ENCODE measurements around the gene ASB7. TPM values are rescaled to one million over a fixed set of nuclear protein-coding genes. Genes with fewer than 3 reads are reported as not detected.

ASB7 gene, protein sequence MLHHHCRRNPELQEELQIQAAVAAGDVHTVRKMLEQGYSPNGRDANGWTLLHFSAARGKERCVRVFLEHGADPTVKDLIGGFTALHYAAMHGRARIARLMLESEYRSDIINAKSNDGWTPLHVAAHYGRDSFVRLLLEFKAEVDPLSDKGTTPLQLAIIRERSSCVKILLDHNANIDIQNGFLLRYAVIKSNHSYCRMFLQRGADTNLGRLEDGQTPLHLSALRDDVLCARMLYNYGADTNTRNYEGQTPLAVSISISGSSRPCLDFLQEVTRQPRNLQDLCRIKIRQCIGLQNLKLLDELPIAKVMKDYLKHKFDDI
- total RNA-seq (15.7 and 19.8 TPM in 2 replicates), polyA plus RNA-seq (11.4 and 12.1 TPM in 2 replicates), polyA minus RNA-seq (ENCODE audit: low replicate concordance) (5.0 and 7.5 TPM in 2 replicates)
- 7.3 and 8.6 TPM in 2 replicates for polyA plus RNA-seq (2012)

DNA sequence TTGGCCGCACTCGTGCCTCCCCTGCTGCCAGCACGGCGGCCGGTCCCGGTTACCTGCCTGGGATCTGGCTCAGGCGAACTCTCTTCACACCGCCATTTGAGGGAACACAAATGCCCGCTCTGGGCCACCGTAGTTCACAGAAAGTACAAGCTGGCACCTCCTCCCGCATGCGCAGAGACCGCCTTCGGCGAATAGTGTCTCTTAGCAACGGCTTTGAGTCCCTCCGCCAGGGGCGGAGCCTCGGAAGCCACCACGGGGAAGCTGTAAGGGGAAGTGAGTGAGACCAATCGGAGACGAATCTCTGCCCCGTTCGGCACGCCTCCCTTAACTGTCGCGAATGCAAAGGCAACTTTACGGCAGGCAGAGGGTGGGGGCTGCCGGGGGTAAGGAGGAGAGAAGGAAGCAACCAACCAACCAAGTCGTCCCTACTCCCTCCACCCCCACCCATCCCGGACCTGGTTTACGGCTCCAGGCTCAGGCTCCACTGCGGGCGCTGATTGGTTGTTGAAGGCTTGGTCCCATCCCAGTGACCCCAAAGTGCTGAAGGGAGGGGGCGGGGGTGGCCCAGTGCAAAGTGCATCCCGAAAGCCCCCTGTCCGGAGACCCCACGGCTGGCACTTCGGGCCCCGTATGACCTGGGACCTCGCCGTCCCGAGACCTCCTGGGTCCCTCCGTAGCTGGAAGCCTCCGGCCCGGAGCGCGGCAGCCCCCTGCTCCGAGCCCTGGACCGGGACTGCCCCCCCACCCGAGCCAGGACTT, at the start of gene ASB7, which contains the start of gene LINS1:
ASB7 (plus strand) TSS at position 526 of the 759 bp plus-strand sequence. CDS start 9,628 bp downstream, outside the sequence.
LINS1 (minus strand) TSS at position 121 of the 759 bp plus-strand sequence. CDS start 21,342 bp downstream, outside the sequence.
- no peaks in the 10 kb centered on the region for H3K9me3 ChIP-seq (ENCODE audit: control insufficient read depth, insufficient read depth, low read depth, low read length)
- TF ChIP-seq, protein P1, sequence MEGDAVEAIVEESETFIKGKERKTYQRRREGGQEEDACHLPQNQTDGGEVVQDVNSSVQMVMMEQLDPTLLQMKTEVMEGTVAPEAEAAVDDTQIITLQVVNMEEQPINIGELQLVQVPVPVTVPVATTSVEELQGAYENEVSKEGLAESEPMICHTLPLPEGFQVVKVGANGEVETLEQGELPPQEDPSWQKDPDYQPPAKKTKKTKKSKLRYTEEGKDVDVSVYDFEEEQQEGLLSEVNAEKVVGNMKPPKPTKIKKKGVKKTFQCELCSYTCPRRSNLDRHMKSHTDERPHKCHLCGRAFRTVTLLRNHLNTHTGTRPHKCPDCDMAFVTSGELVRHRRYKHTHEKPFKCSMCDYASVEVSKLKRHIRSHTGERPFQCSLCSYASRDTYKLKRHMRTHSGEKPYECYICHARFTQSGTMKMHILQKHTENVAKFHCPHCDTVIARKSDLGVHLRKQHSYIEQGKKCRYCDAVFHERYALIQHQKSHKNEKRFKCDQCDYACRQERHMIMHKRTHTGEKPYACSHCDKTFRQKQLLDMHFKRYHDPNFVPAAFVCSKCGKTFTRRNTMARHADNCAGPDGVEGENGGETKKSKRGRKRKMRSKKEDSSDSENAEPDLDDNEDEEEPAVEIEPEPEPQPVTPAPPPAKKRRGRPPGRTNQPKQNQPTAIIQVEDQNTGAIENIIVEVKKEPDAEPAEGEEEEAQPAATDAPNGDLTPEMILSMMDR (conservative IDR thresholded peaks at IDR 0.05 in 1 of 2, IDR thresholded peaks at IDR 0.05 in 1 of 2; ENCODE audit: low read depth in 1 of 2, low read length in 2 of 2), result no peak
- TF ChIP-seq EZH2 (IDR thresholded peaks at IDR 0.05; ENCODE audit: low read length, missing control alignments), result no peak
- H3K27ac ChIP-seq (ENCODE audit: insufficient read depth, low read length), result peak within 1 kb of the TSS; percentile 79
- peak within 1 kb of the TSS; percentile 84 for H3K9ac ChIP-seq (ENCODE audit: insufficient read depth, low read length)
- H3K4me3 ChIP-seq (replicated peaks in 1 of 4; ENCODE audit: control extremely low read depth in 1 of 4, insufficient read depth in 1 of 4, low read depth in 3 of 4, low read length in 4 of 4), result peak within 1 kb of the TSS; percentile 92 to 98 (median 94)
- no peaks in the 10 kb centered on the region for H3K27me3 ChIP-seq (ENCODE audit: control insufficient read depth, insufficient read depth, low read length)
- peak; percentile 100 for DNase-seq (ENCODE audit: low read depth in 2 of 2)
- H3K4me1 ChIP-seq (ENCODE audit: control insufficient read depth, extremely low read depth, insufficient read depth, low read length), result peaks cover 3% of the 10 kb centered on the region
- peak within 1 kb of the TSS; percentile 92 for H2AFZ ChIP-seq (ENCODE audit: low read length)
- H3K36me3 ChIP-seq (ENCODE audit: control insufficient read depth, insufficient read depth, low read length), result no peaks in the 10 kb centered on the region
- H4K20me1 ChIP-seq (ENCODE audit: control insufficient read depth, extremely low read depth, insufficient read depth, low read length), result no peaks in the 10 kb centered on the region
- peak within 1 kb of the TSS; percentile 73 for H3K4me2 ChIP-seq (ENCODE audit: extremely low read depth, insufficient read depth, low read length)
- H3K79me2 ChIP-seq (ENCODE audit: control insufficient read depth, insufficient read depth, low read length), result peaks cover 51% of the 10 kb centered on the region

GRCh38 chr15:100553468-100553867, 48.9 kb upstream of the ASB7 start:
- Histone ChIP-seq H3K4me3 (replicated peaks in 1 of 4; ENCODE audit: control extremely low read depth in 1 of 4, insufficient read depth in 1 of 4, low read depth in 3 of 4, low read length in 4 of 4) (no peak overlapping the region), H3K36me3 (ENCODE audit: control insufficient read depth, insufficient read depth, low read length) (no peaks in the 10 kb centered on the region), H2AFZ (ENCODE audit: low read length) (no peak overlapping the region), H3K9me3 (ENCODE audit: control insufficient read depth, insufficient read depth, low read depth, low read length) (no peaks in the 10 kb centered on the region), H3K27me3 (ENCODE audit: control insufficient read depth, insufficient read depth, low read length) (no peaks in the 10 kb centered on the region), H3K9ac (ENCODE audit: insufficient read depth, low read length) (no peak overlapping the region), H3K4me2 (ENCODE audit: extremely low read depth, insufficient read depth, low read length) (no peak overlapping the region), H4K20me1 (ENCODE audit: control insufficient read depth, extremely low read depth, insufficient read depth, low read length) (no peaks in the 10 kb centered on the region), H3K27ac (ENCODE audit: insufficient read depth, low read length) (no peak overlapping the region), H3K79me2 (ENCODE audit: control insufficient read depth, insufficient read depth, low read length) (no peaks in the 10 kb centered on the region), H3K4me1 (ENCODE audit: control insufficient read depth, extremely low read depth, insufficient read depth, low read length) (no peaks in the 10 kb centered on the region)
- TF ChIP-seq, protein P1 (conservative IDR thresholded peaks at IDR 0.05 in 1 of 2, IDR thresholded peaks at IDR 0.05 in 1 of 2; ENCODE audit: low read depth in 1 of 2, low read length in 2 of 2), result no peak
- TF ChIP-seq EZH2 (IDR thresholded peaks at IDR 0.05; ENCODE audit: low read length, missing control alignments), result no peak
- no peak for DNase-seq (ENCODE audit: low read depth in 2 of 2)

DNA sequence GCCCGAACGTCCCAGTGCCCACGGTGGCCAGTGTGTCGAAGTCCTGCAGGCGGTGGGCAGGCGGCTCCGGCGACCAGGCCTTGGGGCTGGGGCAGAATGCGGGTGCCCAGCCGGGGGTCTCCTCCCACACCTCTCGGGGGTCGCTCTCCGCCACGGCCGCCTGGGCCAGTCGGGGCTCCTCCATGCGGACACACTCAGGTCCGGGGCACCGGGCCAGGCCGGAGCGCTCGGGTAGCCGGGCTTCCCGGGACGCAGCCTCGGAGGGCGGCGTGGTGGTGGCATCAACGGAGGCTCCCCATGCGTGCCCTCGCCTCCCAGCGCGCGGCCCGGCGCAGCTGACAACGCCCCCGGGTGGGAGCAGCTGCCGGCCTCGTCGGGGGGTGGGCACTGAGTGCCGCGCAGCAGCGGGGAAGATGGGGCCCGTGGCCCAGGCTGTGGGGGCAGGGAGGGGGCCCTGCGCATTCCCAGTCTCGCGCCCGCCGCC, 43.6 kb upstream of the ASB7 start:
- Histone ChIP-seq H3K9ac (ENCODE audit: insufficient read depth, low read length) (no peak overlapping the region), H3K27me3 (ENCODE audit: control insufficient read depth, insufficient read depth, low read length) (no peaks in the 10 kb centered on the region), H4K20me1 (ENCODE audit: control insufficient read depth, extremely low read depth, insufficient read depth, low read length) (no peaks in the 10 kb centered on the region), H3K9me3 (ENCODE audit: control insufficient read depth, insufficient read depth, low read depth, low read length) (no peaks in the 10 kb centered on the region), H3K36me3 (ENCODE audit: control insufficient read depth, insufficient read depth, low read length) (no peaks in the 10 kb centered on the region), H3K4me3 (replicated peaks in 1 of 4; ENCODE audit: control extremely low read depth in 1 of 4, insufficient read depth in 1 of 4, low read depth in 3 of 4, low read length in 4 of 4) (no peak overlapping the region), H3K4me1 (ENCODE audit: control insufficient read depth, extremely low read depth, insufficient read depth, low read length) (no peaks in the 10 kb centered on the region), H3K79me2 (ENCODE audit: control insufficient read depth, insufficient read depth, low read length) (no peaks in the 10 kb centered on the region), H3K4me2 (ENCODE audit: extremely low read depth, insufficient read depth, low read length) (no peak overlapping the region), H3K27ac (ENCODE audit: insufficient read depth, low read length) (no peak overlapping the region), H2AFZ (ENCODE audit: low read length) (no peak overlapping the region)
- TF ChIP-seq, protein P1 (conservative IDR thresholded peaks at IDR 0.05 in 1 of 2, IDR thresholded peaks at IDR 0.05 in 1 of 2; ENCODE audit: low read depth in 1 of 2, low read length in 2 of 2), result no peak
- no peak for TF ChIP-seq EZH2 (IDR thresholded peaks at IDR 0.05; ENCODE audit: low read length, missing control alignments)
- DNase-seq (ENCODE audit: low read depth in 2 of 2), result no peak
